Stimulated activated CD4-positive, alpha-beta T cell treated with anti-CD3 and anti-CD28 coated beads, TNF-alpha, amount 100 ng/mL, for 4 hours (primary cell): ENCODE results near the gene SART1.
"Not testable (repeated sequence)": the region's sequence is repeated elsewhere in the genome, so short reads cannot be mapped to it uniquely, and the experiment has no call there.

ENCODE experiments used
- DNase-seq, 3 experiments: peaks; one replicate each; pipeline ENCODE4 v3.0.0-alpha.2; 2020; ENCODE audit warnings: low read depth in 3 of 3

SART1 gene

DNA sequence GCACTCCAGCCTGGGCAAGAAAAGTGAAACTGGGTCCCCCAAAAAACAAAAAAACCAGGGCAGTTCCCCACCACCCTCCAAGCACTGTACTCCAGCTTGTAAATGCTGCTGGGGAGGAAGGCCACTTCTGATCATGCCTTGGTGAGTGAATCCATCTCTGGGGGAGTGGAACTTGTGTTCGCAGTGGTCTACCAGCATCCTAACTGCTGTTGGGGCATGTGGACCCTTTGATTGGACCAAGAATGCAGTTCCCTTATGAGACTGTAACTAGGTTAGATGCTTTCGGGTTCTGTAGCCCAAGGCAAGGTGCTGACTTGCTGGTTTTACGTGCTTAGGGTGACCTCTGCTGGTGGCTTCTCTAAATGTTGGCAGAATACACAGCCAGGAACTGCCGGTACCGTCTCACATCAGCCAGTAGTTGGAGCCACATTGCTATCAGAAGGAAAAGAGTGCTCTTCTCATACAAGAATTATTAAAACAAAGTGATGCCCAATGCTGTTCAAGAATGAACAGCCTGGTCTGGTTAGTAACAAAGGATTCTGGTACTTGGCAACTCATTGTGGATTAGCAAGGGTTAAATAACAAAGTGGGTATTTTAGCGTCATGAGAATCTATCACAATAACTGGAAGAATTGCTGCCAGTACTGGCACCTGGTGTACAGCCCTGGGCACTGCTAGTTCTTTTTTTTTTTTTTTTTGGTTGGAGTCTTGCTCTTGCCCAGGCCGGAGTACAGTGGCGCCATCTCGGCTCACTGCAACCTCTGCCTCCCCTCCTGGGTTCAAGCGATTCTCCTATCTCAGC, 27.5 kb downstream of the SART1 start:
- peak; percentile 51 to 90 (median 81) for DNase-seq

- no peak for DNase-seq
These were observed 30.5 kb downstream of the SART1 start for GRCh38 chr11:65992056-65992455.

- no peak for DNase-seq
These were observed 35.8 kb downstream of the SART1 start for GRCh38 chr11:65997286-65997685.

DNA sequence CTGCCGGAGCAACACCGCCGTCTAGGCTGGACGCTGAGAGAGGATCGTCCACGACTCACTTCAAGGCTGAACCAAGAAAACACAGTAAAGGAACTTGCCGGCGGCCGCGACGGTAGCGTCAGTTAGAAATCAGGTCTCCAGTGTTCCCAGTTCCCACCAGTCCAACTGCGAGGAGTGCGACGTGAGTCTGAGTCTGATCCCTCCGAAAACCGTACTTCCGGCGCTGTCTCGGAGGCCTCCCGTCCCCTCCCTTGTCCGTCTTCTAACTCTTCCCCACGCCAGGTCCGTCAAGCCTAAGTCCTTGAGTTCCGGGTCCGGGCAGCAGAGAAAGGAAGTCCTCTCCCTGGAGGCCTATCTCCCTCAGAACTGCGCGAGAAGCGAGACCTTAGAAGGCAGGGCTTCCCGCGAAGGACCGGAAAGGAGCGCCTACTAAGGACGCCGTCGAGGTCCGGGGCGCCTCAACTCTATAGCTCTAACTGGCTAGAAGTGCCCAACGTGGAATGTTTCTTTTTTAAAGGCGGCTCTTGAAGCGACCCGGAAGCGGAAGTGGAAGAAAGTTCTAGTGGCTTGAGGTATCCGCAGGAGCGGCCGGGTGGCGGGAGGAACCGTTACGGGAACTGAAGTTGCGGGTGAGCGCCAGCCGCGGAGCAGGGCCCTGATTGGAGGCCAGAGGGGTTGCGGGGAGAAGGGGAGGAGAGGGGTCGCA, 40.6 kb downstream of the SART1 start, which contains the start of the genes BANF1 and EIF1AD:
TSS of gene BANF1 (plus strand) at position 562 of the 706 bp plus-strand sequence. CDS start 748 bp downstream, outside the sequence.
TSS of gene EIF1AD (minus strand) at position 216 of the 706 bp plus-strand sequence. CDS start 1,768 bp downstream, outside the sequence.
- DNase-seq = peak; percentile 78 to 84 (median 82)

- DNase-seq = no peak
These were observed 41.2 kb downstream of the SART1 start for GRCh38 chr11:66002648-66003225.

- DNase-seq = no peak
These were observed 41.8 kb downstream of the SART1 start for GRCh38 chr11:66003291-66003690.

DNA sequence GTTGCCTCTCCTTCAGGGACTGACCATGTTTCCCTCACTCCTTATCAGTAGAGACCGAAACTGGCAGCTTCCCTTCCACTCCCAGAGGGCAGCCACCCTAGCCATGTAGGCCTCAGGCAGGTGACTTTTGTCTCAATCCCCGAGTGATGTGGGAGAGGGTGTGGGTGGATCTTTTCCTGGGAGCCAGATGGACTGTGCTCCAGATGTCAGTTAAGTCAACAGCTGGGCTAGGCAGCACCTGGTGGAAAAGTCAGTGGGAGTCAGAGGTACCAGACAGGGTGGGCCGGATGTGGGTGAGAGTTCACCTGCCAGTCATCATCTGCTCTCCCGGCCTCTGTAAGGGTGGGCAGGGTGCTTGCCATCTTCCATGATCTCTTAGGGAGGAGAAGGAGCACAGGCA, 42.7 kb downstream of the SART1 start:
- DNase-seq = no peak

DNA sequence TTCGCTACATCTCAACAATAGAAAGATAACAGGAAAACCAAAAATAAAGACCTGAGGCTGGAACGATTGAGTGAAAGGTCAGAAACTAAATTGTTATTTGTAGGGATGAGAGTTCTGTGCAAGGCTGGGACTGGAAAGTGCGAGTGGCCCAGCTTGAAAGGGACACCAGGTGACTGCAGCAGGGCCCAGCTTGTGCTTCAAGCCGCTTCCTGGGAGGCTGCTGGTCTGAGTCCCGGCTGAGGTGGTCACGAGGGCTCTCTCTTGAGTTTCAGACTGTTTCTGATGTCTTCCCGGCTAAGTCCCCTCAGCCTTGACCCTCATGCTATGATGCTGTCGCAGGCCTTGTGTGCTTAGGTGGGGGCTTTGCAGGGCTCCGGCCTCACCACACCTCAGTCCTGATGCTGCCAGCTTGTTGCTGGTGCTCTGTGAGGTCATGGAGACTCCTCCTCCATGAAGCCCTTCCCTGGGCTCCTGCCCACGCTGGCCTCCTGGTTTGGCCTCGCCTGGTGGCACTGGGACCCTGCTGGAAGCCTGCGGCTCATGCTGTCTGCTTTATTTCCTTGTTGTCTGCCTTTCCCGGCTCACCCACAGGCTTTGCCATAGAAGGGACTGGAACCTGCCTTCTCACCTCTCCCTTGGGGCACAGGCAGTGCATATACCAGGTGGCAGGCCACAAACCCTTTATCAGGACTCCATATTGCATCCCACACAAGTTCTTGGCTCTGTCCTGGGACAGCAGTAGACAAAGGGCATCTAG, 44.8 kb downstream of the SART1 start:
- DNase-seq = no peak

- no peak for DNase-seq
These were observed 45.3 kb downstream of the SART1 start for GRCh38 chr11:66006891-66007176.

DNA sequence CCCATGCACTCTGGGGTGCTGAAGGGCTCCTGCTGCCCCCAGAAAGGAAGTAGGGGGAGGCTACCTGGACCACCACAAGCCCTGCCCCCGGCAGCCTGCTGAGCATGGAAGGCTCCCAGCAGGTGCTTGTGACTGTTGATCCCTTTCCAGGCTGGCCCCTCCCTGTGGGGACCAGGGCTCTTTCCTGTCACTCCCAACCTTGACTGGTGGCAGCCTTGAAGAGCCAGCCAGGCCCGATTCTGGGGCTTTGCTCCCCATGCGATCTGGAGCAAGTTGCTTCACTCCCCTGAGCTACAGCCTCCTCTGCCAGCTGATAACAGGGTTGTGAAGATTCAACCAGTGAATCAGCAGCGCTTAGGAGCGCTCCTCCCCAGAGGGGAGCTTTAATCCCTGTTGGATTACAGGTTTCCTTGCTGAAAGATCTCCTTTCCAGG, 45.7 kb downstream of the SART1 start:
- no peak for DNase-seq

- DNase-seq = no peak
These were observed 46.5 kb downstream of the SART1 start for GRCh38 chr11:66008095-66008467.

DNA sequence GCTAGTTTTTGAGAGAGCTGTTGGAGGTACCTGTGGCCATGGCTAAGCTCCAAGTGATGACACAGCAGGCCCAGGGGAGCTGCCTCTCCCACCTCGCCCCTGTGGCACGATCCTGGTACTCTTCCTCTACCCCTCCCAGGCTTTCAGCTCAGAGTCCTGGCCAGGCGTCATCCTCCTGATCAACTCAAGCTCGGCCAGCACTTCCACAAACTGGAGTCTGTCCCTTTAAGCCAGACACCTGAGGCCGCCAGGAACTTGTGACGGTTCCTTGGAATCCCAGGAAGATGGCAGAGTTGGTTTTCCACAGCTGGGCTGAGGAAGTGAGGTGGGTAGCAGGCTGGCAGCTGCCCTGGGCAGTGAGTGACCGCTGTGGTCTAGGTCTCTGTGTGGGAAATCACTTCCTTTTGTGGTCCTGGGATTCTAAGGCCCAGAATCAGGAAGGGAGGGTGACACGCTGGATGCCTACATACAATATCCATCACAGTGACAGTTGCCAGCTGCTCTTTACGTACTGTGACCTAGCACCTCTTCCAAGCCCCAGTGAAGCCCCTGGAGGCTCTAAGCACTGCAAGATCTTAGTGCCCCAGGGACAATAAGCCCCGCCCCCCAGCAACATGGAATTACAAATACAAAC, 47.1 kb downstream of the SART1 start:
- no peak for DNase-seq

GRCh38 chr11:66010036-66010435, 48.5 kb downstream of the SART1 start:
- not testable (repeated sequence) for DNase-seq

- no peak for DNase-seq
These were observed 49.8 kb downstream of the SART1 start for GRCh38 chr11:66011239-66011784.

DNA sequence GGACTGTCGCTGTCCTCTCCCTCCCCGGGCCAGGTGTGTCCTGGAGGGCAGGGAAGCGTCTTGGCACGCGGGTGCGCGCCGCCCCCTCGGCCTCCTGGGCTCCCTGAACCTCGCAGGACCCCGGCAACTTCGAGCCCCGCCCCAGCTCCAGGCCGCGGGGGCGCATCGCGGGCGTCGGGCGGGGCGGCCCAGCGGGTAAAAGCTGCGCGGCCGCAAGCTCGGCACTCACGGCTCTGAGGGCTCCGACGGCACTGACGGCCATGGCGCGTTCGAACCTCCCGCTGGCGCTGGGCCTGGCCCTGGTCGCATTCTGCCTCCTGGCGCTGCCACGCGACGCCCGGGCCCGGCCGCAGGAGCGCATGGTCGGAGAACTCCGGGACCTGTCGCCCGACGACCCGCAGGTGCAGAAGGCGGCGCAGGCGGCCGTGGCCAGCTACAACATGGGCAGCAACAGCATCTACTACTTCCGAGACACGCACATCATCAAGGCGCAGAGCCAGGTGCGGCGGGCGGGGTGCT, 50.3 kb downstream of the SART1 start, which contains the start of gene CST6:
TSS of gene CST6 (plus strand) at position 224 of the 519 bp plus-strand sequence. CDS start at position 261, 37 bp downstream.
- DNase-seq = no peak

DNA sequence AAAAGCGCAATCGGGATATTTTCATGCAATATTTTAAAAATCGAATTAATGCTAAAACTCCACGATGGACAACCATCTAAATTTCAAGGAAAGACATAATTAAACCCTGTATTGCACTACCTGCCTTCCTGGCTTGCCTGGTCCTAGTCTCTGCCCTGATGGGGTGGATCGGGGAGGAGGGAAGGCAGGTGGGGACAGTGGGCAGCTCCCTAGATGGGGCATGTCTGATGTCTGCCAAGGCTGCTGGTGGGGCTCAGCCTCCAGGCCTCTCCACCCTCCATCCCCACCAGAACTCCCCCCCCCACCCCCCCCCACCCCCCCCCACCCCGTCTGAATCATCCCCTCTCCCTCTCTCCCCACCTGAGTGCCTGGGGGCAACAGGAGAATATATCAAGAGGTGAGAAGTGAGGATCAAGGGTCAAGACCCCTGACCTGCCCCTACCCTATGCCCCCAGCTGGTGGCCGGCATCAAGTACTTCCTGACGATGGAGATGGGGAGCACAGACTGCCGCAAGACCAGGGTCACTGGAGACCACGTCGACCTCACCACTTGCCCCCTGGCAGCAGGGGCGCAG, 50.9 kb downstream of the SART1 start:
- DNase-seq = no peak

DNA sequence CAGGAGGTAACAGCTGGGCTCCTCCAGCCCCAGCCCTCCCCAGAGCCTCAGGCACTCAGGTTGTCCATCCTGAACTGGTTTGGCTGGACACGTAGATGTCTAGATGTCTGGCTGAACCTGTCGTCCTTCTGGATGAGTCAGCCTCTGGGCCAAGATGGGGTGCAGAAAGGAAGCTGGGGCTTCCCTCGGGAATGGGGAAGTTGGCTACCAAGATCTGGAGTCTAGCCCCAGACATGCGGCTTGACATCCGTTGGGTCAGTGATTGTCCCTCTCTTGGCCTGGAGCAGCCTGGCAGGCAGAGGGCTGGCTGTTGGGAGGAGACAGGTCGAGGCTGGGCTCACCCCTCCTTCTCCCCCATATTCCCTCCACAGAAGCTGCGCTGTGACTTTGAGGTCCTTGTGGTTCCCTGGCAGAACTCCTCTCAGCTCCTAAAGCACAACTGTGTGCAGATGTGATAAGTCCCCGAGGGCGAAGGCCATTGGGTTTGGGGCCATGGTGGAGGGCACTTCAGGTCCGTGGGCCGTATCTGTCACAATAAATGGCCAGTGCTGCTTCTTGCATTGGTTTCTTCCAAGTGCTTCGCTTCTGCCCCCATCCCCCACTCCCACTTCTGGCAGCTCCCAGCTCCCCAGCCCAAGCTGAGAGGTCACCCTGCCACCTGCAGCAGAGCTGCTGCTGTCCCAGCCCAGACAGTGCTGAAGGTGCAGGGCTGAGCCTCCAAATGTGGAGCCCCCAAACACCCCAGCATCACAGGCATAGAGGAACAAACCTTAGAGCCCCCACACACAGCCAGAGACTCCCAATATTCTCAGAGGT, 51.6 kb downstream of the SART1 start:
- DNase-seq = no peak

DNA sequence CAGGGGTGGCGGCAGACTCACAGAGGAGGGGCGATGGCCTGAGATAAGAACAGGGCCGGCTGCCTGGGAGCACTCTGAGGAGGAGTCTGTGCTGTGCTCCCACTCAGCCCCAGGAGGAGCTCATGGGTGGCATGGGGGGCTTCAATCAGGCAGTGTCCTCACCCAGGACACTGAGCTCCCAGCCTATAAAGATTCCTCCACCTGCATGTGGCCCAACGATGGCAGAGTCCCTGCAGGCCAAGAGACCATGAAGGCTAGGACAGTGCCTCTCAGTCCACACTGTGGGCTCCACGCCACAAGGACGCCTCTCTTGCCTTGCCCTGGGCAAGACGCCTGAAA, 52.2 kb downstream of the SART1 start:
- DNase-seq = no peak

DNA sequence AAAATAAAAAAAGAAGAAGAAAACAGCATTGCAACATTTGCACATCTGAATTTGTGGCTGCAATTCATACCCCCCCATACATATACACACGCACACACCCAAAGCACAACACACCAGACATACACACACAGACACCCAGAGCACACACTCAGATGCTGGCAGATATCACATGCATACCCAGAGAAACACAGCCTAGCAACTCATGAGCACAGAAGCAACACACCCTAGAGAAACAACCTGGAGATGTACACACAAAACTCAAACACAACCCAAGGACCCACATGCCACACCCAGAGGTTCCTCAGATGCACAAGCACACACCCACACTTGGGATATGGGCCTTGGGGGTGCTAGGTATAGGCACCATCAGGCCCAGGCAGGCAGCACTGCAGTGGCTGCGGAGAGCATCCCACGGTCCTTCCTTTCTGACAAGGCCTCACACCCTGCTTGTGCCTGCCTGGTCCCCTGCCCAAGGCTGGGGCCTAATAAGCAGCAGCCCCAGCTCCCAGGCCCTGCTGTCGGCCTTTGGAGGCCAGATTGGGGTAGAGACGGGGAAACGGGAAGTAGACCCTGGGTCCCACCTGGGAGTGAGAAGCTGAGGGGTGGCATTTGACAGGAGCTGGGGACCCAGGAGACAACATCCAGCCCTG, 53.4 kb downstream of the SART1 start:
- DNase-seq = no peak
